Measurements from ENCODE around the gene ADAM12.

GRCh38 chr10:126104767-126105166 lies 283.5 kb downstream of the ADAM12 start:
- TF ChIP-seq CTCF (IDR thresholded peaks at IDR 0.05; ENCODE audit: low read depth, low read length, missing input control) (no peak), TAF1 (conservative IDR thresholded peaks at IDR 0.05) (no peak), FOXA1 (IDR thresholded peaks at IDR 0.05) (no peak), GABPA (IDR thresholded peaks at IDR 0.05 in 1 of 2, conservative IDR thresholded peaks at IDR 0.05 in 1 of 2) (no peak), RAD21 (IDR thresholded peaks at IDR 0.05) (no peak)

Data from liver (tissue), 3 donors.